ENCODE measurements around the gene WSB1. TPM values are rescaled to one million over a fixed set of nuclear protein-coding genes. Genes with fewer than 3 reads are reported as not detected.
A peak's percentile ranks its signal among the peaks of the same experiment; 100 is the strongest.

The WSB1 gene
- total and polyA plus RNA-seq, 9 of the 15 experiments (the other 6 are each of a cell fraction or from before 2014, with no cell fraction given), result 22.8 to 229 (median 81.1) TPM

- TF ChIP-seq ARID4B (CRISPR knock-in tag; IDR thresholded peaks at IDR 0.05) (no peak), LARP7 (IDR thresholded peaks at IDR 0.05) (no peak), NRF1 (conservative IDR thresholded peaks at IDR 0.05 in 1 of 2, IDR thresholded peaks at IDR 0.05 in 1 of 2) (no peak), CBX2 (IDR thresholded peaks at IDR 0.05; ENCODE audit: insufficient read depth, low read length, poor library complexity, severe bottlenecking) (no peak), ZNF717 (CRISPR knock-in tag; IDR thresholded peaks at IDR 0.05) (peak; percentile 44; the same call in 1 of the 2 replicates), TEAD2 (tag; IDR thresholded peaks at IDR 0.05) (peak; percentile 85), BDP1 (IDR thresholded peaks at IDR 0.05; ENCODE audit: insufficient read depth, insufficient read length) (no peak), ZNF134 (CRISPR knock-in tag; conservative IDR thresholded peaks at IDR 0.05) (peak; percentile 71; the same call in 1 of the 2 replicates), SAFB (IDR thresholded peaks at IDR 0.05; ENCODE audit: borderline replicate concordance, low read depth, low read length) (no peak), RNF219 (CRISPR knock-in tag; IDR thresholded peaks at IDR 0.05) (peak; percentile 28; the same call in 1 of the 2 replicates), POLR3G (IDR thresholded peaks at IDR 0.05; ENCODE audit: extremely low read depth, insufficient read length, insufficient replicate concordance) (no peak), HMGN3 (IDR thresholded peaks at IDR 0.05; ENCODE audit: borderline replicate concordance, extremely low read depth, insufficient read length, low read depth, low read length) (no peak), PRPF4 (IDR thresholded peaks at IDR 0.05; ENCODE audit: insufficient read depth, low read depth, low read length, poor library complexity, severe bottlenecking) (no peak), RFX1 (IDR thresholded peaks at IDR 0.05) (no peak), AFF1 (IDR thresholded peaks at IDR 0.05; ENCODE audit: low read depth in 1 of 2, partially characterized antibody in 2 of 2) (peak; percentile 7 to 15), L3MBTL2 (IDR thresholded peaks at IDR 0.05) (no peak), TAF15 (IDR thresholded peaks at IDR 0.05; ENCODE audit: low read depth, low read length) (no peak), MAFG (tag; conservative IDR thresholded peaks at IDR 0.05) (no peak), NCOA6 (IDR thresholded peaks at IDR 0.05) (no peak)
Measured at GRCh38 chr17:27293359-27293897, 486 bp upstream of the WSB1 start (continued).
